A673 (cell line): ENCODE data around the gene SPRED3.

ENCODE experiments used
- EZH2 ChIP-seq: fragments of 200-600 bp; sonication (generic); IDR thresholded peaks from 2 replicates; pipeline ENCODE4 v1.6.1; 2017; ENCODE audit warnings: borderline replicate concordance, low read depth, mild to moderate bottlenecking, mixed read lengths, antibody characterized with exemption, low read length; ENCODE audit not compliant: poor library complexity, severe bottlenecking
- TF ChIP-seq, protein P1 (sequence below): fragments of 300-800, 200-600 bp; sonication (generic); conservative IDR thresholded peaks from 2 replicates; pipeline ENCODE4 v1.5.1; 2017; ENCODE audit warnings: low read depth, mild to moderate bottlenecking, antibody characterized with exemption, low read length, moderate library complexity, mixed read lengths

GRCh38 chr19:38440592-38440991 is 52.1 kb downstream of the SPRED3 start:
- TF ChIP-seq, protein P1, sequence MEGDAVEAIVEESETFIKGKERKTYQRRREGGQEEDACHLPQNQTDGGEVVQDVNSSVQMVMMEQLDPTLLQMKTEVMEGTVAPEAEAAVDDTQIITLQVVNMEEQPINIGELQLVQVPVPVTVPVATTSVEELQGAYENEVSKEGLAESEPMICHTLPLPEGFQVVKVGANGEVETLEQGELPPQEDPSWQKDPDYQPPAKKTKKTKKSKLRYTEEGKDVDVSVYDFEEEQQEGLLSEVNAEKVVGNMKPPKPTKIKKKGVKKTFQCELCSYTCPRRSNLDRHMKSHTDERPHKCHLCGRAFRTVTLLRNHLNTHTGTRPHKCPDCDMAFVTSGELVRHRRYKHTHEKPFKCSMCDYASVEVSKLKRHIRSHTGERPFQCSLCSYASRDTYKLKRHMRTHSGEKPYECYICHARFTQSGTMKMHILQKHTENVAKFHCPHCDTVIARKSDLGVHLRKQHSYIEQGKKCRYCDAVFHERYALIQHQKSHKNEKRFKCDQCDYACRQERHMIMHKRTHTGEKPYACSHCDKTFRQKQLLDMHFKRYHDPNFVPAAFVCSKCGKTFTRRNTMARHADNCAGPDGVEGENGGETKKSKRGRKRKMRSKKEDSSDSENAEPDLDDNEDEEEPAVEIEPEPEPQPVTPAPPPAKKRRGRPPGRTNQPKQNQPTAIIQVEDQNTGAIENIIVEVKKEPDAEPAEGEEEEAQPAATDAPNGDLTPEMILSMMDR, result no peak
- TF ChIP-seq EZH2, result no peak
